Ishikawa (cell line): ENCODE data around the gene PLXNA4.

Experiments
- CREB1 ChIP-seq: IDR thresholded peaks from 2 replicates; pipeline ENCODE4 v1.6.1; 2012; ENCODE audit warnings: low read depth
- EGR1 ChIP-seq: IDR thresholded peaks from 2 replicates; pipeline ENCODE4 v1.6.1; 2012
- EP300 ChIP-seq: IDR thresholded peaks from 2 replicates; pipeline ENCODE4 v1.6.1; 2012; ENCODE audit warnings: borderline replicate concordance
- MAX ChIP-seq: IDR thresholded peaks from 2 replicates; pipeline ENCODE4 v1.6.1; 2012
- NFIC ChIP-seq: IDR thresholded peaks from 2 replicates; pipeline ENCODE4 v1.6.1; 2012
- REST ChIP-seq: IDR thresholded peaks from 2 replicates; pipeline ENCODE4 v1.6.1; 2012; ENCODE audit warnings: low read depth, mild to moderate bottlenecking
- TEAD4 ChIP-seq: IDR thresholded peaks from 2 replicates; pipeline ENCODE4 v1.6.1; 2012
- ZBTB7A ChIP-seq: IDR thresholded peaks from 2 replicates; pipeline ENCODE4 v1.6.1; 2012; ENCODE audit warnings: low read depth

- no peak for TF ChIP-seq CREB1
- TF ChIP-seq EGR1, result no peak
- no peak for TF ChIP-seq ZBTB7A
- no peak for TF ChIP-seq EP300
- TF ChIP-seq MAX, result no peak
- TF ChIP-seq TEAD4, result no peak
- no peak for TF ChIP-seq REST
- no peak for TF ChIP-seq NFIC
Observed at GRCh38 chr7:132123773-132124172, 452.5 kb downstream of the PLXNA4 start.
